HG02943 (cell line): ENCODE measurements around the gene UCN3.
A peak's percentile ranks its signal among the peaks of the same experiment; 100 is the strongest.
"Not testable (repeated sequence)": the region's sequence is repeated elsewhere in the genome, so short reads cannot be mapped to it uniquely, and the experiment has no call there.

Experiments used
- ATAC-seq: cut with Tn5 transposase; IDR thresholded peaks from one replicate; pipeline ENCODE4 v1.9.1; 2021; ENCODE audit warnings: mild to moderate bottlenecking, low read depth, moderate library complexity; ENCODE audit not compliant: unreplicated experiment

The UCN3 gene

DNA sequence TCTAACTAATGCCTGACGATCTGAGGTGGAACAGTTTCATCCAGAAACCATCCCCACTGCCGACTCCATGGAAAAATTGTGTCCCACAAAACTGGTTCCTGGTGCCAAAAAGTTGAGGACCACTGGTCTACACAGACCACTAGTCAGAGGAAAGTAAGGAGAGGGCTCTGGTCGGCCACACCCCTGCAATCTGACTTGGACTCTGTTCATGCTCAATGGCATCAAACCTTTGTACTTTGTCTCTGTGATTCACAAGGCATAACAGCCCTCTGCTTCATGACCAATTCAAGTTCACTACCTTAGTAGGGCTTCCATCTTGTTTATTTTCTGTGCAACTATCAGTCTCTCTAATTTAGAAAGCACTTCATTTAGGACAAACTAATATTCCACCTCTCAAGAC, 38.0 kb downstream of the UCN3 start:
- no peak for ATAC-seq

DNA sequence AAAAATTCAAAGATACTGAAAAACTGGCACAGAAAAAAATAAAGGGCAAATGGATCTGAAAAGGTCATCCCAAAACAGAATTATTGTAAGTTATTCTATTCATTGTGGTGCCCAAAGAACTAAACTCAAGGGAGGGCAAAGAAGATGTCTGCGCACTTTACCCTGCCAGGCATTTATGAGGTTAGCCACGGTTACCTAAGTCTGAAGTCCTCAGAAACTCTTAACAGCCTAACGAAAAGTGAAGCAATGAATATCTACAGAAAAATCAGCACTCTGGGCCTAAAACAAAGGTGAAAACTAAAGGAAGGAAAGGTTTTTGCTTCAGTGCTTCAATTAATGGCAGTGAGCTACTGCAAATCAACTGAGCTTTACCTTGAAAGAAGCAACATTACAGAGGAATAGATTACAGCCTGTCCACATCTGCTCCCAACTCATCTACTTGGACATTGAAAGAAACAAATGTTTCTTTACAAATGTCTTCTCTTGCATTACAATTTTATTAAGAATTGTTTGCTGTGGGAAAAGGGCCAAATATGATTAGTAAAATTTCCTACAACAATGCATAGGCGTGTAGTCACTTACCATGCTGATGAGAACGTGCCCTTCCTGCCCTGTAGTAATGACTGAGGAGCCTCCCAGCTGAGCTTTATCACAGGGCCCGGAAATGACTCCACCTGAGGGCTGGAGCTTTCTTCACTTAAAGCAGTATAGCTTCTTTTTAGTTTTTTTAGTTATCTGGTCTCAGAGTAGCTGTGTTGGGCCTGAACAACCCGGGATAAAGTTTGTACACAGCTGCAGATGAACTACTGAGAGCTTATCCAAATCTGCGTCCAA, 39.7 kb downstream of the UCN3 start, which contains the start of gene TUBAL3:
Gene TUBAL3, minus strand, starts transcription at position 621 of the 834 bp plus-strand sequence. Its CDS starts 36 bp downstream, at position 585.
- no peak for ATAC-seq

- no peak for ATAC-seq
Measured at GRCh38 chr10:5406918-5407317, 42.2 kb downstream of the UCN3 start.

DNA sequence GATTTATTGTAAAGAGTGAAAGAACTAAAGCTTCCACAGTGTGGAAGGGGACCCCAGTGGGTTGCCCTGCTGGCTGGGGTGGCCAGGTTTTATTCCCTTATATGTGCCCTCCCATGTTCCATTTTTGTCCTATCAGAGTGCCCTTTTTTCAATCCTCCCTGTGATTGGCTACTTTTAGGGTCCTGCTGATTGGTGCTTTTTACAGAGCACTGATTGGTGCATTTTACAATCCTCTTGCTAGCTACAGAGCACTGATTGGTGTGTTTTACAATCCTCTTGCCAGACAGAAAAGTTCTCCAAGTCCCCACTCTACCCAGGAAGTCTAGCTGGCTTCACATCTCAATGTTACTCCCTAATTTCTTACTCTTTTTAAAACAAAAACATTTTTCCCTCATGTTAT, 46.0 kb downstream of the UCN3 start:
- not testable (repeated sequence) for ATAC-seq

DNA sequence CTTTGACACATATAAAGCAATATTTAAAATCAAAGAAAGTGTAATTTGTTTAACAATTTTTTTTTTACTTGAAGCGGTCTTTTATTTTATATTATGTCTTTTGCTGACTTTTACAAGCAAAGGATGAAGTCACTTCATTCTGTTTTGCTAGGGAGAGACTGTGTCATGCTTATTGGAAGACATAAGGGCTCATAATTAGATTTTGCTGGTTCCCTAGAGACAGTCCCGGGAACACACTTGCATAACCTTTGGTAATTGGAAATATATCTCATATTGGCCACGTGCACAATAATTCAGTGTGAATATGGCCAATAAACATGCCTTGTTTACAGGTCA, 47.1 kb downstream of the UCN3 start:
- ATAC-seq = peak; percentile 14

GRCh38 chr10:5412277-5412941, 47.6 kb downstream of the UCN3 start, which contains the start of gene NET1:
Gene NET1, plus strand, starts transcription at chr10:5412557. Its CDS starts 136 bp downstream, at chr10:5412693.
- peak; percentile 99 for ATAC-seq

DNA sequence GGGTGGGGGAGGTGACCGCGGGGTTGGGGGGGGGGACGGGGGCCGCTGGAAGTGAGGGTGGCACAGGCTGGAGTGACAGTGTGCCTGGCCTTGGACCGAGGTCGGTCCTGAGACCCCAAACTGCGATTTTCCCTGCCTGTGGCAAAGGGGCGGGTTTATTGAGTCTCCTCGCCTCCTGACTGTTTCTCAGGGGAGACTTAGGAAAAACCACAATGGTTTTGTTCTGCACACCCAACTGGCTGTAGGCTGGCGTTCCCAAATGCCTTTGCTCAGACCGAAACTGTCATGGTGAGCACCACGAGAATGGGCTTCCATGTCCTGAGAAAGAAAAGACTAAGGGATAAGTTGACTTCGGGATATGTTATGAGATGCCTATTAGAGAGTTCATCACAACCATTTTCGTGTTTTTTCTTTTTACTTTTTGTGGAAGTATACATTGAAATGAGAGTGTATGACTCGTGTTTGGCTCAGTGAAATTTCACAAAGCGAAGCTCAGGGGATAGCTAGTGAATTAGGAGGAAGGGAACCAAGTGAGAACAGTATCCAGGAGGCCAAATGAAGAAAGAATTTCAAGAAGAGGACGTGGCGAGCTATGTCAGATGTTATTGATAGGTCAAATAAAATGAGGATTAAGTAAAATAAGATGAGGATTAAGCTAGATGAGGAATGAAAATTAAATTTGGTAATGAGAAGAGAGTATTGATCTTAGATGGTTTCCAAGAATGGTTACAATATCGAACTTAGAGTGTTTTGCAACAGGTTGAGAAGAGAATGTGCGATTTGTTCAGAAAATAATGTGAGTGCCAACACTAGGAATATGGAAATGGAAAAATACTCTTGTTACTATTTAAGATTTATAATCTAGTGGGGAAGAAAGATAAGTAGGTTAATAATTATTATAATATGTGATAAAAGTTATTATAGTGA, 48.5 kb downstream of the UCN3 start:
- no peak for ATAC-seq

GRCh38 chr10:5416981-5417380, 52.2 kb downstream of the UCN3 start:
- no peak for ATAC-seq

DNA sequence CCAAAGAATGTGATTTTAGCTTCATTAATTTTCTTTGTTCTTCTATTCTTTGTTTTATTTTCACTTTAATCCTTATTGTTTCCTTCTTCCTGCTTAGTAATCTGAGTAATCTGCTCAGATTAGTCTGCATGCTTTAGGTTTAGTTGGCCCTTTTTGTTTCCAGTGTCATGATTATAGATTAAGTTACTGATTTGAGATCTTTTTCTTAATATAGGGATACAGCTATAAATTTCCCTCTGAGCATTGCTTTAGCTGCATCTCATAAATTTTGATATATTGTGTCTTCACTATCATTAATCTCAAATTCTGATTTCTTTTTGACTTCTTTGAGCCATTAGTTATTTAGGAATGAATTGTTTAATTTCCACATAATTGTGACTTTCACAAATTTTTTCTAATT, 53.8 kb downstream of the UCN3 start:
- ATAC-seq = no peak

- ATAC-seq = no peak
Measured at GRCh38 chr10:5419466-5420094, 54.8 kb downstream of the UCN3 start.

GRCh38 chr10:5423771-5424170, 59.0 kb downstream of the UCN3 start:
- no peak for ATAC-seq
